B cell (primary cell): ENCODE measurements around the gene GABRR2.

Source experiments
- EZH2 ChIP-seq: IDR thresholded peaks from 2 replicates; pipeline ENCODE4 v1.6.1; 2012; ENCODE audit warnings: borderline replicate concordance, low read depth, mild to moderate bottlenecking, moderate library complexity, low read length; ENCODE audit not compliant: insufficient read depth, poor library complexity, severe bottlenecking
- TF ChIP-seq, protein P1 (sequence below): fragments of 200-600 bp; IDR thresholded peaks from one replicate; pipeline ENCODE4 v1.8.0; 2022; ENCODE audit warnings: antibody characterized with exemption, mild to moderate bottlenecking

GRCh38 chr6:89310929-89311328, 4.2 kb downstream of the GABRR2 start:
- TF ChIP-seq, protein P1, sequence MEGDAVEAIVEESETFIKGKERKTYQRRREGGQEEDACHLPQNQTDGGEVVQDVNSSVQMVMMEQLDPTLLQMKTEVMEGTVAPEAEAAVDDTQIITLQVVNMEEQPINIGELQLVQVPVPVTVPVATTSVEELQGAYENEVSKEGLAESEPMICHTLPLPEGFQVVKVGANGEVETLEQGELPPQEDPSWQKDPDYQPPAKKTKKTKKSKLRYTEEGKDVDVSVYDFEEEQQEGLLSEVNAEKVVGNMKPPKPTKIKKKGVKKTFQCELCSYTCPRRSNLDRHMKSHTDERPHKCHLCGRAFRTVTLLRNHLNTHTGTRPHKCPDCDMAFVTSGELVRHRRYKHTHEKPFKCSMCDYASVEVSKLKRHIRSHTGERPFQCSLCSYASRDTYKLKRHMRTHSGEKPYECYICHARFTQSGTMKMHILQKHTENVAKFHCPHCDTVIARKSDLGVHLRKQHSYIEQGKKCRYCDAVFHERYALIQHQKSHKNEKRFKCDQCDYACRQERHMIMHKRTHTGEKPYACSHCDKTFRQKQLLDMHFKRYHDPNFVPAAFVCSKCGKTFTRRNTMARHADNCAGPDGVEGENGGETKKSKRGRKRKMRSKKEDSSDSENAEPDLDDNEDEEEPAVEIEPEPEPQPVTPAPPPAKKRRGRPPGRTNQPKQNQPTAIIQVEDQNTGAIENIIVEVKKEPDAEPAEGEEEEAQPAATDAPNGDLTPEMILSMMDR, result no peak
- no peak for TF ChIP-seq EZH2
